Activated CD4-positive, alpha-beta T cell treated with anti-CD3 and anti-CD28 coated beads for 36 hours (primary cell): ENCODE data around the gene TEF. TPM values are rescaled to one million over a fixed set of nuclear protein-coding genes. Genes with fewer than 3 reads are reported as not detected.

ENCODE experiments used
- ATAC-seq: fragments of 200-7000 bp; cut with Tn5 transposase; one replicate; pipeline ENCODE4 v1.10.0; 2021; ENCODE audit warnings: mild to moderate bottlenecking, moderate library complexity
- CTCF ChIA-PET: fragments of 350-600 bp; sonication (Branson Sonifier 250); formaldehyde crosslinking; loops from one replicate; lab custom pipeline; 2021; ENCODE audit warnings: antibody characterized with exemption; lab: Charles Lee
- POLR2A ChIA-PET: fragments of 350-600 bp; sonication (Branson Sonifier 250); formaldehyde crosslinking; loops from one replicate; lab custom pipeline; 2021; ENCODE audit warnings: antibody characterized with exemption, inconsistent platforms; lab: Charles Lee
- DNase-seq: peaks from one replicate; pipeline ENCODE4 v3.0.0-alpha.2; 2020
- H3K27ac Mint-ChIP-seq: one replicate; pipeline ENCODE4 v1.8.0; 2021; ENCODE audit warnings: mixed read lengths
- H3K27me3 Mint-ChIP-seq: one replicate; pipeline ENCODE4 v1.8.0; 2021; ENCODE audit warnings: mixed read lengths
- H3K36me3 Mint-ChIP-seq: one replicate; pipeline ENCODE4 v1.8.0; 2021; ENCODE audit warnings: low read depth, mixed read lengths
- H3K4me1 Mint-ChIP-seq: one replicate; pipeline ENCODE4 v1.8.0; 2021; ENCODE audit warnings: mixed read lengths
- H3K4me3 Mint-ChIP-seq: one replicate; pipeline ENCODE4 v1.8.0; 2021; ENCODE audit warnings: mild to moderate bottlenecking, moderate library complexity, mixed read lengths
- H3K9me3 Mint-ChIP-seq: one replicate; pipeline ENCODE4 v1.8.0; 2021; ENCODE audit warnings: low read depth, mixed read lengths
- intact Hi-C, 2 experiments: fragments of 100-400 bp; cut with DNase I in 1 of 2; cut with micrococcal nuclease in 1 of 2; formaldehyde crosslinking; loops; one replicate each; pipeline versions ENCODE4 v1.14.2 to v1.15.1; 2022 to 2024; cut with DNase I, micrococcal nuclease
- total RNA-seq, 2 experiments: library from RNA; stranded (reverse); gene quantifications; one replicate each; pipeline ENCODE4 v1.2.3, GENCODE V29; 2021

The TEF gene
- total RNA-seq, 2 experiments from 2014 or later, result 1.7 to 2.2 TPM

DNA sequence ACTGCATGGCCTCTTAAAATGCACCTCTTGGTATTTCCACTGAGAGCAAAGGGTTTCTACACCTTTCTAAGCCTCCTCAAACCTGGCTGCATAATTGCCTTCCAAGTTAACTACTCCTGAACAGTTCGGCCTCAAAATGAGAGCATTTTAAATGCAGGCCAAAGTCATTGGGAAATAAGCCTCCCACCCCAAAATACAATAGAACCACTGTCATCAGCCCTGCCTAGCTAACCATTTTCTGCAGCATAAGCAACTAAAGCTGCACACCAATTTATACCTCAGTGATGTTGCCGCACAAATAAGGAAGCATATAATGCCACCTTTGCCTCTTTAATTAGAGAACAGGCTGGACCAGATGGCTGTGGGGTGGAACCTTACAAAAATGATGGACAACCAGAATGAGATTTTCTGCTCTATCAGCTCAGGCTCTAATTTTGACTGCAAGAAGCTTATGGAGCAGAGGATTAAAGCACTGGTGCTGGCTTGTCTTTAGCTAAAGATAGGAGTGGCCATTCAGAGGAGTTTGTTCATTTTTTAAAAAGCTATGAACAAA is 60.6 kb downstream of the TEF start:
- Mint-ChIP-seq H3K9me3 (no peaks in the 10 kb centered on the region), H3K27ac (no peak overlapping the region)
- CTCF ChIA-PET, result interaction anchor here (1.3 kb wide), 2 partner anchors 31 to 84 kb away, joined by 3 read pairs; no protein-coding TSS in a partner anchor

DNA sequence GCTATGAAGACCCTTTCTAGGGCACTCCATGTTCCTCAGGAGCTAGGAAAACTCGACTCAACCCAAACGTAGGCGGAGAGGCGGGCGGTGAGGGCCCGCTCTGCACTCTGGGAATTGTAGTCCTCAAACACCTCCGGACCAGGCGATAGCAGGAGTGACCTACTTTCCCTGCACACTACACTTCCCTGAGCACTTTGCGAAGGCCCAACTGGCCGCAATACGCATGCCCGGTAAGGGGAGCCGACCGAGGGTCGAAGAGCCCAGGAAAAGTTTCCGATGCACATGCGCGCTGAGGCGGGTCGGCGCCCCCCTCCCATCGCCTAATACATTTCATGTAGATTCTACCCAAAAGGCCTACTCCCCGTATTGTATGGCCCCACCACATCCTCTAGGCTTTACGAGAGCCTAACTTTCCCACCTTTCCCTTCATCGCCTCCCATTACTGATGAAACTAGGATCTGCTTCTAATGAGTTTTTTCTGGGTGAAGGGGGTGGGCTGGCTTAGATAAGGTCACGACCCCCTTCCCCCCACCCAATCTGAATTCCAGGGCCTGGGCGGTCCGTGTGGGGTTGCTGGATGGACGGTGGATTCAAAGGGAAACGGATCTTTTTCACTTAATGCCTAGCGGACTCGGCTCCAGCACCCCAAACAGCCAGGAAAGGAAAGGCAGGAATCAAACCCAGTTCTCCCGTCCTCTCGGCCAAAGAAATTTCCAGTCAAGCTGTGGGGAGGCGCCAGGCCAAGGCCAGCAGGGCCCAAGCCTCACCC is 62.8 kb downstream of the TEF start:
- peak; percentile 93 for DNase-seq
- peaks cover 25% of the 10 kb centered on the region for H3K36me3 Mint-ChIP-seq
- no peaks in the 10 kb centered on the region for H3K9me3 Mint-ChIP-seq
- ChIA-PET POLR2A (interaction anchor here (0.6 to 2.9 kb wide), 6 partner anchors 24 to 1171 kb away, joined by 3 to 53 read pairs (median 6); partner anchors contain the start of genes ACO2, PHF5A, RANGAP1 and TEF), CTCF (interaction anchor here (0.7 to 3.9 kb wide), 6 partner anchors 17 to 88 kb away, joined by 3 to 17 read pairs (median 3); partner anchors contain the start of genes ACO2 and PHF5A)
- peak; percentile 62 for ATAC-seq
- no peaks in the 10 kb centered on the region for H3K27me3 Mint-ChIP-seq
- H3K4me3 Mint-ChIP-seq, result peak overlapping the region; percentile 86
- intact Hi-C loops, result loop anchor here (1.0 to 10.0 kb wide), 9 partner anchors 40 to 1170 kb away; partner anchors contain the start of genes DESI1 (in 1 of the 2), NAGA (in 1 of the 2), PHETA2 (in 1 of the 2) and POLDIP3 (in 1 of the 2)
- H3K4me1 Mint-ChIP-seq, result peaks cover 17% of the 10 kb centered on the region
- peak overlapping the region; percentile 90 for H3K27ac Mint-ChIP-seq

More for the DNA sequence above, 60.6 kb downstream of the TEF start:
- no peaks in the 10 kb centered on the region for H3K27me3 Mint-ChIP-seq
- peaks cover 28% of the 10 kb centered on the region for H3K36me3 Mint-ChIP-seq
- no peak for DNase-seq
- no peak overlapping the region for H3K4me3 Mint-ChIP-seq
- intact Hi-C loops, result loop anchor here (10.0 kb wide), 4 partner anchors 182 to 1172 kb away; partner anchors contain the start of genes DESI1 (in 1 of the 2), NAGA (in 1 of the 2), PHETA2 (in 1 of the 2) and POLDIP3 (in 1 of the 2)
- ATAC-seq, result no peak
- H3K4me1 Mint-ChIP-seq, result peaks cover 17% of the 10 kb centered on the region
- POLR2A ChIA-PET, result interaction anchor here (1.1 kb wide), 1 partner anchor 15 kb away, joined by 4 read pairs; no protein-coding TSS in a partner anchor

DNA sequence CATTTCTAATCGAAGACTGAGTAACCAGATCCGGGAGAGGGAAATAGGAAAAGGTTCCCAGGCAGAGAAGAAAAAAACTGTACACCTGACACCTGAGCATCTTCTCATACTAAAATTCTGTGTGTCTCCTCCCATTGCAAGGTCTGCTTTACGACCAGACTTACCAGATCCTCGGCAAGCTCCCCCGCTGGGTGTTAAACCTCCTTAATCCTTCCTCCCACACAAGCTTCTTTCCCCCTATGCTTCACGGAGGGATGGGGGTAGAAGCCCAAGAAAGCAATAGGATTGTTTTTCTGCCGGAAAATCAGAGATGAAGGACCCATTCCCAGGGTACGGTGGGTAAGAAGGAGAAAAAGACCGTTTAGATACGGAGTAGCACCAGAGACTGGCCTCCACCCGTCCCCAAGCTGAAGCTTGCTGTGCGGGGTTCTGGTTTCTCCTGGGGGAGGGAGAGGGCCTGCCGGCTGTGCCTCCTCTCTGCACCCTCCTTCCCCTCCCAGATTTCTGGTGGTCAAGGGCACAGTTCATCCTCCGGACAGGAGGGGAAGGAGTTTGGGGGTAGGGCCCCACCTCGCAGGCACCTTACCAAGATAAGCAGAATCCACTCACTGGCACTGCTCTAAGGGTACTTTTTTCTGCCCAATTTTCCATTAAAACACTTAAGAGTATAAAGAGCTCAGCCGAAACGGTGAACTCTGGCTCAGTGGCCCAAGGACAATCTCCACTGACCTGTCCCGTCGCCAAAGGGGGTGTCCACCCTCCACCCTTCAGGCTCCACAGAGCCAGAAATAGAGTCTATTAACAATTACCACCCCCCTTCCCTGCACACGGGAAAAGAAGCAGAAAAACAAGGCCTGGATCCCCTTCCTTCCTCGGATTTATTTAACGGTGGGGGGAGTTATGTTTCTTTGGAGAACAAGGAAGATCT is 63.7 kb downstream of the TEF start:
- peaks cover 25% of the 10 kb centered on the region for H3K36me3 Mint-ChIP-seq
- POLR2A ChIA-PET, result interaction anchor here (0.6 to 2.9 kb wide), 10 partner anchors 8 to 1170 kb away, joined by 3 to 53 read pairs (median 6); partner anchors contain the start of genes ACO2, PHF5A, PMM1 and RANGAP1
- H3K27ac Mint-ChIP-seq, result peak overlapping the region; percentile 90
- H3K4me1 Mint-ChIP-seq, result peaks cover 17% of the 10 kb centered on the region
- no peaks in the 10 kb centered on the region for H3K9me3 Mint-ChIP-seq
- H3K27me3 Mint-ChIP-seq, result no peaks in the 10 kb centered on the region
- ATAC-seq (no peak), DNase-seq (peak; percentile 61)
- intact Hi-C loops, result loop anchor here (1.0 to 10.0 kb wide), 10 partner anchors 41 to 1169 kb away; partner anchors contain the start of genes RANGAP1 (in 2 of the 2), DESI1 (in 1 of the 2), EP300 (in 1 of the 2) and NAGA (in 1 of the 2)
- CTCF ChIA-PET, result interaction anchor here (0.7 to 3.9 kb wide), 10 partner anchors 16 to 87 kb away, joined by 3 to 22 read pairs (median 3); partner anchors contain the start of genes ACO2 and PHF5A
- H3K4me3 Mint-ChIP-seq, result peak overlapping the region; percentile 86

DNA sequence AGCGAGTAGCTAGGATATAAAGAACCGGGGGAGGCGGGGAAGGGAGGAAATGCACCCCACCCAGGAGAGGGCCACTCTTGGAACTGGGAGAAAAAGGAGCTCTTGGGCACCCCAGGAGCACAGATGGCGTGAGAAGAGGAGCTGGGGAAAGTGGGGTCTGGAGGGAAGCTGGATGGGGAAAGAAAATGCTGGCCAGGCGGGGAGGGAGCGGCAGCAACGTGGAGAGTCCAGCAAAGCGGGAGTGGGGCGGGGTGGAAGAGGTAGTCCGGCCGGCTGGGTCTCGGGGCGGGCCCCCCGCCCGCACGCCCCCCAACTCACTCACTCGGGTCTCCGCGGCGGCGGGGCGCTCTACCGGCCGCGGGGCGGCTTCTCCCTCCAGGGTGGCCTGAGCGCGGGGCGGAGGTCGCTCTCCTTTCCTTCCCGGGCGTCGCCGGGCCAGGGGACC is 64.3 kb downstream of the TEF start:
- ATAC-seq, result no peak
- Mint-ChIP-seq H3K27me3 (no peaks in the 10 kb centered on the region), H3K36me3 (peaks cover 25% of the 10 kb centered on the region), H3K4me3 (peak overlapping the region; percentile 86), H3K27ac (peak overlapping the region; percentile 97), H3K9me3 (no peaks in the 10 kb centered on the region), H3K4me1 (peaks cover 17% of the 10 kb centered on the region)
- DNase-seq, result no peak
- intact Hi-C loops, result loop anchor here (1.0 to 10.0 kb wide), 9 partner anchors 43 to 1169 kb away; partner anchors contain the start of genes DESI1 (in 1 of the 2), EP300 (in 1 of the 2), NAGA (in 1 of the 2) and PHETA2 (in 1 of the 2)
- POLR2A ChIA-PET, result interaction anchor here (0.6 to 2.9 kb wide), 12 partner anchors 9 to 413 kb away, joined by 3 to 53 read pairs (median 5); partner anchors contain the start of genes ACO2, DESI1, PHF5A and PMM1
- CTCF ChIA-PET, result interaction anchor here (0.6 to 3.9 kb wide), 5 partner anchors 23 to 53 kb away, joined by 3 to 22 read pairs (median 3); partner anchors contain the start of genes ACO2 and PHF5A

DNA sequence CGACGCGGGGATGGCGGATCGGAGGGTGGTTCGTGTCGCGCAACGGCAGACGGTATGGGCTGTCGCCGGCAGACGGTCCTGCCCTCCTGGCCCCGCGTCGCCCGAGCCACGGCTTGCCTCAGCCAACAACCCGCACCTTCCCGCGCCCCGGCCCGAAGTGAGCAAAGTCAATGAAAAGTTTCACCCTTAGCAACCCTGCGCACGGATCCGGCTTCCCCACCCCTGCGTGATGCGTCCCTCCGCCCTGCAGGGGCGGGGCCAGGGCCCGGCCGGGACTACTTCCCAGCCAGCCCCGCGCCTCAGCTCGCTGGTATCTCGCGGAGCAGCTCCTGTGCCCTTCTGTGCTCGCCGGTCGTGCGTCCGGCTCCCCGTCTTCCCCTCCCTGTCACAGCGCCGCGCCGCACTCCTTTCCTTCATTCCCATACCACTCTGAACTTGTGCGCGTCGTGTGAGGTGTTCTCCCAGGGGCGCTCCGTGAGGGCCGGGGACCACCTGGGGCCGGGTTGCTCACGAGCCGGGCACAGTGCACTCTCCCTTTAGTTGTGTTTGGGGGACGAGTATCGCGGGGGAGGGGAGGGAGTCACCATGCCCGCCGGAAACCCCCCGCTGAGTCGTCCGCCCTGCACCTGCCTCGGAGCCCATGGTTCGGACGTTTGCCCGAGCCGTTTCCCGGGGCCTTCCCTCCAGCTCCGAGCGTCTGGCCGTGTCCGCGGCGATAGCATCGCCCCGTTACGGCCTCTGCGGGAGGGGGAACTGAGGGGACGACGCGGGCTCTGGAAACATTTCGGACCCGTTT is 65.1 kb downstream of the TEF start, which contains the start of gene TOB2:
TOB2 (minus strand) TSS at position 163 of the 796 bp plus-strand sequence. CDS start 9,456 bp downstream, outside the sequence.
- intact Hi-C loops, result loop anchor here (1.0 to 10.0 kb wide), 10 partner anchors 44 to 1168 kb away; partner anchors contain the start of genes ST13 (in 2 of the 2), DESI1 (in 1 of the 2), EP300 (in 1 of the 2) and NAGA (in 1 of the 2)
- Mint-ChIP-seq H3K36me3 (peaks cover 23% of the 10 kb centered on the region), H3K9me3 (no peaks in the 10 kb centered on the region), H3K27ac (peak within 1 kb of the TSS; percentile 97), H3K4me1 (peaks cover 17% of the 10 kb centered on the region), H3K4me3 (peak within 1 kb of the TSS; percentile 86), H3K27me3 (no peaks in the 10 kb centered on the region)
- ChIA-PET POLR2A (interaction anchor here (0.6 to 2.9 kb wide), 10 partner anchors 21 to 1168 kb away, joined by 3 to 53 read pairs (median 4); partner anchors contain the start of genes ACO2, DESI1, PHF5A and PMM1), CTCF (interaction anchor here (0.6 to 3.9 kb wide), 3 partner anchors 22 to 52 kb away, joined by 3 to 22 read pairs (median 17); partner anchors contain the start of genes ACO2 and PHF5A)
- DNase-seq, result peak; percentile 97
- peak; percentile 56 for ATAC-seq

- H3K36me3 Mint-ChIP-seq, result peaks cover 23% of the 10 kb centered on the region
- POLR2A ChIA-PET, result interaction anchor here (0.6 to 2.9 kb wide), 14 partner anchors 9 to 1167 kb away, joined by 3 to 53 read pairs (median 5); partner anchors contain the start of genes ACO2, PHF5A, PMM1 and POLDIP3
Measured at GRCh38 chr22:41447435-41448188, 65.9 kb downstream of the TEF start.

DNA sequence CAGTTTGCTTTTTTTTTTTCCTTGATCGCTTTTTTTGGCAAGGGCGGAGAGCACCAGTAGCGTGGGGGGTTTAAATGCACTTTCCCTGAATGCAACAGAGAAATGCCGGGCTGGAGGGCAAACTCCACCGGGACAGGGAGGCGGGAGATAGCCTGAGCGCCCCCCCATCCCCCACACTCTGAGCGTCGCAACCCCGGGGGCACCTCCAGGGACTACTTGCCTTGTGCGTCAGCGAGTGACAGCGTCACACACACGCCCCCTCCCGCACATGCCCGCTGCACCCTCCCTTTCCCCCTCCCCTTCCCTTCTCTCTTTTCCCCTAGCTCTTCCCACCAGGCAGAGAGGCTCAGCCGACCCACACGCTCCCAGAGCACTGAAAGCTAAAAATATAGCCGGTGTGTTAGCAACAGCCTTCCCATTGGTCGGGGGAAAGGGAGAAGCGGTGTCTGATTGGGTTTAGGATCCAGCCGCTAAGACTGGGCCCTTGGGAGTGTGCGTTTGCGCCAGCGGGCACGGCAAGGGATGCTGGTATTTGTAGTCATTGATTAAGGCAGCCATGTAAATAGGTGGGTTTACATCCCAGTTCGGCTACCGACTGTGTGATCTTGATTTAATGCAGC is 66.6 kb downstream of the TEF start:
- Mint-ChIP-seq H3K9me3 (no peaks in the 10 kb centered on the region), H3K36me3 (peaks cover 16% of the 10 kb centered on the region), H3K27ac (peak overlapping the region; percentile 97), H3K27me3 (no peaks in the 10 kb centered on the region), H3K4me3 (peak overlapping the region; percentile 86), H3K4me1 (peaks cover 8% of the 10 kb centered on the region)
- peak; percentile 73 for ATAC-seq
- POLR2A ChIA-PET, result interaction anchor here (0.6 to 2.1 kb wide), 11 partner anchors 9 to 520 kb away, joined by 3 to 27 read pairs (median 3); partner anchors contain the start of genes ACO2, PHF5A, PMM1 and RANGAP1
- intact Hi-C loops, result loop anchor here (1.0 to 10.0 kb wide), 14 partner anchors 20 to 1167 kb away; partner anchors contain the start of genes DESI1 (in 2 of the 2), PHF5A (in 2 of the 2), XRCC6 (in 2 of the 2) and L3MBTL2 (in 1 of the 2)
- peak; percentile 95 for DNase-seq
- CTCF ChIA-PET, result interaction anchor here (0.7 to 3.8 kb wide), 4 partner anchors 15 to 53 kb away, joined by 3 to 22 read pairs (median 8); partner anchors contain the start of genes ACO2 and PHF5A

More at GRCh38 chr22:41447435-41448188, 65.9 kb downstream of the TEF start:
- DNase-seq, result peak; percentile 75
- CTCF ChIA-PET, result interaction anchor here (0.7 to 3.9 kb wide), 4 partner anchors 16 to 45 kb away, joined by 6 to 22 read pairs (median 13); partner anchors contain the start of genes ACO2 and PHF5A
- no peaks in the 10 kb centered on the region for H3K9me3 Mint-ChIP-seq
- no peak for ATAC-seq
- peak overlapping the region; percentile 97 for H3K27ac Mint-ChIP-seq
- H3K4me3 Mint-ChIP-seq, result peak overlapping the region; percentile 86
- no peaks in the 10 kb centered on the region for H3K27me3 Mint-ChIP-seq
- intact Hi-C loops, result loop anchor here (1.0 to 10.0 kb wide), 16 partner anchors 21 to 1167 kb away; partner anchors contain the start of genes DESI1 (in 2 of the 2), PHF5A (in 2 of the 2), ST13 (in 2 of the 2) and XRCC6 (in 2 of the 2)
- peaks cover 13% of the 10 kb centered on the region for H3K4me1 Mint-ChIP-seq
